ENCODE data around the gene HIF1A.

HIF1A gene

DNA sequence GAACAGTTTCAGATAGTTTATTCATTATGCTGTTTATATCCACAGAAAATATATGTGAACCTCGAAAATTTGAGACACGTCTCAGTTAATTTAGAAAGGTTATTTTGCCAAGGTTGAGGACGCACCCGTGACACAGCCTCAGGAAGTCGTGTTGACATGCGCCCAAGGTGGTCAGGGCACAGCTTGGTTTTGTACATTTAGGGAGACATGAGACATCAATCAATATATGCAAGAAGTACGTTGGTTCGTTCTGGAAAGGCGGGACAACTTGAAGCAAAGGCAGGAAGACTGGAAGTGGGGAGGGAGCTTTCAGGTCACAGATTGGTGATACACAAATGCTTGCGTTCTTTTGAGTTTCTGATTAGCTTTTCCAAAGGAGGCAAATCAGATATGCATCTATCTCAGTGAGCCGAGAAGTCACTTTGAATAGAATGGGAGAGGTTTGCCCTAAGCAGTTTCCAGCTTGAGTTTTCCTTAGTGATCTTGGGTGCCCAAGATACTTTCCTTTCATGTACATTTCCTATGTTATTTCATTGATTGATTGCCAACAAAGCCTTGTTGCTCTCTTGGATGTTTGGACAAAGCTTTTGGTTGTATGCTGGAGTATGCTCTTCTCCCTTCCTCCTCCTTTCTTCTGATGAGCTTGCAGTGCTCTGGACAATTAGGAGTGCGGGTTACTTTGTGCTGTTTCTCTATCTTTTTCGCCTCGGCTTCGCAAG is 70.1 kb downstream of the HIF1A start:
- Histone ChIP-seq H3K9me3 (ENCODE audit: insufficient read depth, low read length) (no peaks in the 10 kb centered on the region), H3K36me3 (ENCODE audit: low read length) (peaks cover 26% of the 10 kb centered on the region), H4K20me1 (ENCODE audit: low read depth, low read length) (no peaks in the 10 kb centered on the region), H3K27me3 (ENCODE audit: low read length) (no peaks in the 10 kb centered on the region), H3K9ac (ENCODE audit: low read length) (peak overlapping the region; percentile 76), H3K27ac (ENCODE audit: low read depth, low read length) (peak overlapping the region; percentile 49), H3K4me3 (ENCODE audit: insufficient read depth, low read length, poor library complexity, severe bottlenecking) (peak overlapping the region; percentile 71), H3K4me2 (ENCODE audit: low read depth, low read length, poor library complexity, severe bottlenecking) (peak overlapping the region; percentile 99), H3K9me2 (replicated peaks; ENCODE audit: insufficient read depth, low read length) (no peaks in the 10 kb centered on the region), H2AFZ (ENCODE audit: low read depth, low read length, severe bottlenecking) (peak overlapping the region; percentile 1), H3K79me2 (ENCODE audit: insufficient read depth, low read length) (peaks cover 57% of the 10 kb centered on the region), H3F3A (ENCODE audit: insufficient read depth) (peaks cover 9% of the 10 kb centered on the region; the same call in 1 of the 2 replicates)
- TF ChIP-seq EZH2phosphoT487 (conservative IDR thresholded peaks at IDR 0.05; ENCODE audit: low read length): no peak
- TF ChIP-seq, protein P1, sequence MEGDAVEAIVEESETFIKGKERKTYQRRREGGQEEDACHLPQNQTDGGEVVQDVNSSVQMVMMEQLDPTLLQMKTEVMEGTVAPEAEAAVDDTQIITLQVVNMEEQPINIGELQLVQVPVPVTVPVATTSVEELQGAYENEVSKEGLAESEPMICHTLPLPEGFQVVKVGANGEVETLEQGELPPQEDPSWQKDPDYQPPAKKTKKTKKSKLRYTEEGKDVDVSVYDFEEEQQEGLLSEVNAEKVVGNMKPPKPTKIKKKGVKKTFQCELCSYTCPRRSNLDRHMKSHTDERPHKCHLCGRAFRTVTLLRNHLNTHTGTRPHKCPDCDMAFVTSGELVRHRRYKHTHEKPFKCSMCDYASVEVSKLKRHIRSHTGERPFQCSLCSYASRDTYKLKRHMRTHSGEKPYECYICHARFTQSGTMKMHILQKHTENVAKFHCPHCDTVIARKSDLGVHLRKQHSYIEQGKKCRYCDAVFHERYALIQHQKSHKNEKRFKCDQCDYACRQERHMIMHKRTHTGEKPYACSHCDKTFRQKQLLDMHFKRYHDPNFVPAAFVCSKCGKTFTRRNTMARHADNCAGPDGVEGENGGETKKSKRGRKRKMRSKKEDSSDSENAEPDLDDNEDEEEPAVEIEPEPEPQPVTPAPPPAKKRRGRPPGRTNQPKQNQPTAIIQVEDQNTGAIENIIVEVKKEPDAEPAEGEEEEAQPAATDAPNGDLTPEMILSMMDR (IDR thresholded peaks at IDR 0.05; ENCODE audit: insufficient read depth, low read length, poor library complexity, severe bottlenecking): no peak

DNA sequence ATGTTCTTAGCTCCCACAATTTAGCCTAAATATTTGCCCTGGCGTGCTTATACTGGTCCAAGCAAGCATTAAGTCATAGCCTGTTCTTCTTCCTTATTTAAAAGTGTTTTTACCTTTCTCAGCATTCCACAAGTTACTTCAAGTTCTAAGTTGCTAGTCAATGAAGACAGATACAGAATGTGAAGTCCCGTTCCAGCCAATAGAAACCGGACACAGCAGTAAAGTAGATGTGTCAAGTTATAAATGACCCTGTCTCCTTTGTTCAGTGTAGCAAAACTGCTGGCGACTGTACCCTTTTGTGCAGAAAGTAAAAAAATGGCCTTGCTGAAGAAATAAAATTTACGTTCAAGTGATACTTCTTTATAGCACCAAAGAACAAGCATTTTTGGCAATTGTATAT is 70.8 kb downstream of the HIF1A start:
- Histone ChIP-seq H3K4me2 (ENCODE audit: low read depth, low read length, poor library complexity, severe bottlenecking) (peak overlapping the region; percentile 99), H3K27me3 (ENCODE audit: low read length) (no peaks in the 10 kb centered on the region), H4K20me1 (ENCODE audit: low read depth, low read length) (no peaks in the 10 kb centered on the region), H2AFZ (ENCODE audit: low read depth, low read length, severe bottlenecking) (no peak overlapping the region), H3K4me3 (ENCODE audit: insufficient read depth, low read length, poor library complexity, severe bottlenecking) (no peak overlapping the region), H3F3A (ENCODE audit: insufficient read depth) (peaks cover 9% of the 10 kb centered on the region; the same call in 1 of the 2 replicates), H3K9me3 (ENCODE audit: insufficient read depth, low read length) (no peaks in the 10 kb centered on the region), H3K79me2 (ENCODE audit: insufficient read depth, low read length) (peaks cover 58% of the 10 kb centered on the region), H3K9ac (ENCODE audit: low read length) (peak overlapping the region; percentile 76), H3K27ac (ENCODE audit: low read depth, low read length) (peak overlapping the region; percentile 49), H3K9me2 (replicated peaks; ENCODE audit: insufficient read depth, low read length) (no peaks in the 10 kb centered on the region), H3K36me3 (ENCODE audit: low read length) (peaks cover 26% of the 10 kb centered on the region)
- TF ChIP-seq EZH2phosphoT487 (conservative IDR thresholded peaks at IDR 0.05; ENCODE audit: low read length): no peak
- TF ChIP-seq, protein P1 (IDR thresholded peaks at IDR 0.05; ENCODE audit: insufficient read depth, low read length, poor library complexity, severe bottlenecking): no peak

DNA sequence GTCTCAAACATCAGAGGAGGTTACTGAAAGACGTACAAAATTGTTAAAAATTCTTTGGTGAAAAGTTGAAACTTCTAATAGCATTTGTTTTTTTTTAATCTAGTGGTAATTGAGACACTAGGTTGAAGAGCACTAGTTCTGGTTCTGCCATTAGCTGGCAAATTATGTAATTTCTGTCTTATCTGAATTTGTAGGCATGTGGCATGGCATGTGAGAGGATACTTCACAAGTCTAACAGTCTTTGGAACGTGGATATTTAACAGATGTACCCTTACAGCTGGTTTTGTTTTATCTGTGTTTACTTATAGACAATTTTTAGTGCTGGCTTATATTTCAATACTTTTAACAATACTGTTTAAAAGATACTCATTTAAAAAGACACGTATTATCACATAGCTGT is 72.9 kb downstream of the HIF1A start:
- Histone ChIP-seq H3K36me3 (ENCODE audit: low read length) (peaks cover 34% of the 10 kb centered on the region), H2AFZ (ENCODE audit: low read depth, low read length, severe bottlenecking) (no peak overlapping the region)
- no peak for TF ChIP-seq EZH2phosphoT487 (conservative IDR thresholded peaks at IDR 0.05; ENCODE audit: low read length)
- TF ChIP-seq, protein P1 (IDR thresholded peaks at IDR 0.05; ENCODE audit: insufficient read depth, low read length, poor library complexity, severe bottlenecking): no peak

More for the DNA sequence above, 72.9 kb downstream of the HIF1A start:
- Histone ChIP-seq H3K27me3 (ENCODE audit: low read length) (no peaks in the 10 kb centered on the region), H3K27ac (ENCODE audit: low read depth, low read length) (no peak overlapping the region), H3K9ac (ENCODE audit: low read length) (no peak overlapping the region), H4K20me1 (ENCODE audit: low read depth, low read length) (no peaks in the 10 kb centered on the region), H3K79me2 (ENCODE audit: insufficient read depth, low read length) (peaks cover 54% of the 10 kb centered on the region), H3K9me2 (replicated peaks; ENCODE audit: insufficient read depth, low read length) (no peaks in the 10 kb centered on the region), H3F3A (ENCODE audit: insufficient read depth) (peaks cover 9% of the 10 kb centered on the region; the same call in 1 of the 2 replicates), H3K4me2 (ENCODE audit: low read depth, low read length, poor library complexity, severe bottlenecking) (no peak overlapping the region), H3K4me3 (ENCODE audit: insufficient read depth, low read length, poor library complexity, severe bottlenecking) (no peak overlapping the region), H3K9me3 (ENCODE audit: insufficient read depth, low read length) (no peaks in the 10 kb centered on the region)
